Caco-2 (cell line): ENCODE data around the gene CDKL4. TPM values are rescaled to one million over a fixed set of nuclear protein-coding genes. Genes with fewer than 3 reads are reported as not detected.

Experiments
- BruUV-seq: library from RNA; stranded (reverse); fragments of 400-500 nt; replicated peaks from 2 replicates; lab custom pipeline; 2021; lab: Mats Ljungman, UMichigan
- CTCF ChIA-PET: fragments of 300-600 bp; sonication (Branson Sonifier 250); formaldehyde crosslinking; loops from one replicate; lab custom pipeline; 2022; ENCODE audit warnings: antibody characterized with exemption; lab: Charles Lee
- POLR2A ChIA-PET: fragments of 300-600 bp; sonication (Branson Sonifier 250); formaldehyde crosslinking; loops from one replicate; lab custom pipeline; 2022; ENCODE audit warnings: antibody characterized with exemption; lab: Charles Lee
- DNase-seq, 2 experiments: peaks; one replicate each; pipeline versions ENCODE4 v3.0.0 to v3.0.0-alpha.2; 2020 to 2022
- H3K27me3 ChIP-seq: replicated peaks from 2 replicates; pipeline ENCODE4 v1.6.0; 2011; ENCODE audit warnings: low read length; ENCODE audit not compliant: control insufficient read depth, insufficient read depth
- H3K36me3 ChIP-seq: 2 replicates; pipeline ENCODE4 v1.5.1; 2011; ENCODE audit warnings: low read length; ENCODE audit not compliant: control insufficient read depth, insufficient read depth
- H3K4me1 ChIP-seq: fragments of 250-450 bp; sonication (Bioruptor Pico); 2 replicates; pipeline ENCODE4 v1.5.1; 2020; ENCODE audit warnings: mild to moderate bottlenecking
- H3K4me3 ChIP-seq: 2 replicates; pipeline ENCODE4 v1.5.1; 2011; ENCODE audit warnings: low read depth, mild to moderate bottlenecking, control low read depth, low read length
- H3K9me3 ChIP-seq: fragments of 250-450 bp; sonication (Bioruptor Pico); 2 replicates; pipeline ENCODE4 v1.5.1; 2020; ENCODE audit warnings: mild to moderate bottlenecking, moderate library complexity
- H3K27ac Mint-ChIP-seq: one replicate; pipeline ENCODE4 v1.8.0; 2022; ENCODE audit warnings: mixed read lengths; ENCODE audit not compliant: unreplicated experiment
- H3K27me3 Mint-ChIP-seq: one replicate; pipeline ENCODE4 v1.8.0; 2022; ENCODE audit warnings: mixed read lengths; ENCODE audit not compliant: insufficient read depth, unreplicated experiment
- H3K36me3 Mint-ChIP-seq: one replicate; pipeline ENCODE4 v1.8.0; 2022; ENCODE audit warnings: mild to moderate bottlenecking, mixed read lengths; ENCODE audit not compliant: insufficient read depth, unreplicated experiment
- H3K4me1 Mint-ChIP-seq: one replicate; pipeline ENCODE4 v1.8.0; 2022; ENCODE audit warnings: low read depth, mixed read lengths; ENCODE audit not compliant: unreplicated experiment
- H3K4me3 Mint-ChIP-seq: one replicate; pipeline ENCODE4 v1.8.0; 2022; ENCODE audit warnings: mild to moderate bottlenecking, moderate library complexity, mixed read lengths; ENCODE audit not compliant: unreplicated experiment
- H3K9me3 Mint-ChIP-seq: one replicate; pipeline ENCODE4 v1.8.0; 2022; ENCODE audit warnings: mixed read lengths; ENCODE audit not compliant: unreplicated experiment
- intact Hi-C: fragments of 100-400 bp; cut with micrococcal nuclease; formaldehyde crosslinking; loops from one replicate; pipeline ENCODE4 v1.10.0; 2022; ENCODE audit not compliant: unreplicated experiment
- total RNA-seq: library from RNA; stranded (reverse); gene quantifications from 2 replicates; pipeline ENCODE4 v1.2.3, GENCODE V29; 2022
- TF ChIP-seq, protein P1 (sequence below), 2 experiments: fragments of 200-600 bp in 1 of 2; IDR thresholded peaks; 1 replicate in 1 of 2; 2 replicates in 1 of 2; pipeline versions ENCODE4 v1.5.1 to v1.8.0; 2011 to 2022; ENCODE audit warnings: antibody characterized with exemption in 1 of 2, control low read depth in 1 of 2, inconsistent platforms in 1 of 2, low read depth in 1 of 2, low read length in 1 of 2, mild to moderate bottlenecking in 1 of 2, moderate library complexity in 1 of 2; ENCODE audit not compliant: insufficient read depth in 1 of 2, severe bottlenecking in 1 of 2, unreplicated experiment in 1 of 2

The CDKL4 gene
- total RNA-seq, 1 experiment from 2014 or later = 1.4 TPM

DNA sequence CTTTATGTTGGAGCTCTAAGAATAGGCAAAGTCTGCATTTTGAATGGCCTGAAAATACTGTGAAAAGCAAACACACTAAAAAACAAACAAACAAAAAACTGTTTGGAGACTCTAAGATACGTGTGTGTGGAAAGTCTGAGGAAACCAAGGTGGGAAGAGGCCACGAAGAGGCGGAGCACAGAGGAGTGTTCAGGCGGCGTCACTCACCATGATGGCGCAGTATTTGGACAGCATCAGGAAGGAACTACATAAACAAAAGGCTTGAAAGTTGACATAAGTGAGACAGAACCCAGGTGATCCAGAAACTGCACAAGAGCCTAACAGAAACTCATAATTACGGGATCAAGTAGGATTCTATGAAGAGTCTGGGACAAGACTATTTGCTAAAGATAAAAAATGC, 72.1 kb downstream of the CDKL4 start:
- H3K4me1 Mint-ChIP-seq = no peaks in the 10 kb centered on the region
- intact Hi-C loops = no loop called here
- no peaks in the 10 kb centered on the region for H3K36me3 Mint-ChIP-seq
- BruUV-seq = no TSS peak
- POLR2A ChIA-PET = no interaction called here
- Histone ChIP-seq H3K4me1 (no peaks in the 10 kb centered on the region), H3K27me3 (no peaks in the 10 kb centered on the region), H3K36me3 (no peaks in the 10 kb centered on the region), H3K9me3 (no peaks in the 10 kb centered on the region), H3K4me3 (no peak overlapping the region)
- CTCF ChIA-PET = no interaction called here
- H3K27ac Mint-ChIP-seq = no peak overlapping the region
- no peaks in the 10 kb centered on the region for H3K27me3 Mint-ChIP-seq
- H3K4me3 Mint-ChIP-seq = no peak overlapping the region
- DNase-seq = no peak
- TF ChIP-seq, protein P1, sequence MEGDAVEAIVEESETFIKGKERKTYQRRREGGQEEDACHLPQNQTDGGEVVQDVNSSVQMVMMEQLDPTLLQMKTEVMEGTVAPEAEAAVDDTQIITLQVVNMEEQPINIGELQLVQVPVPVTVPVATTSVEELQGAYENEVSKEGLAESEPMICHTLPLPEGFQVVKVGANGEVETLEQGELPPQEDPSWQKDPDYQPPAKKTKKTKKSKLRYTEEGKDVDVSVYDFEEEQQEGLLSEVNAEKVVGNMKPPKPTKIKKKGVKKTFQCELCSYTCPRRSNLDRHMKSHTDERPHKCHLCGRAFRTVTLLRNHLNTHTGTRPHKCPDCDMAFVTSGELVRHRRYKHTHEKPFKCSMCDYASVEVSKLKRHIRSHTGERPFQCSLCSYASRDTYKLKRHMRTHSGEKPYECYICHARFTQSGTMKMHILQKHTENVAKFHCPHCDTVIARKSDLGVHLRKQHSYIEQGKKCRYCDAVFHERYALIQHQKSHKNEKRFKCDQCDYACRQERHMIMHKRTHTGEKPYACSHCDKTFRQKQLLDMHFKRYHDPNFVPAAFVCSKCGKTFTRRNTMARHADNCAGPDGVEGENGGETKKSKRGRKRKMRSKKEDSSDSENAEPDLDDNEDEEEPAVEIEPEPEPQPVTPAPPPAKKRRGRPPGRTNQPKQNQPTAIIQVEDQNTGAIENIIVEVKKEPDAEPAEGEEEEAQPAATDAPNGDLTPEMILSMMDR (IDR thresholded peaks at IDR 0.05; ENCODE audit: insufficient read depth in 1 of 2, low read depth in 1 of 2, low read length in 1 of 2, severe bottlenecking in 1 of 2, unreplicated experiment in 1 of 2) = no peak
- H3K9me3 Mint-ChIP-seq = no peaks in the 10 kb centered on the region

DNA sequence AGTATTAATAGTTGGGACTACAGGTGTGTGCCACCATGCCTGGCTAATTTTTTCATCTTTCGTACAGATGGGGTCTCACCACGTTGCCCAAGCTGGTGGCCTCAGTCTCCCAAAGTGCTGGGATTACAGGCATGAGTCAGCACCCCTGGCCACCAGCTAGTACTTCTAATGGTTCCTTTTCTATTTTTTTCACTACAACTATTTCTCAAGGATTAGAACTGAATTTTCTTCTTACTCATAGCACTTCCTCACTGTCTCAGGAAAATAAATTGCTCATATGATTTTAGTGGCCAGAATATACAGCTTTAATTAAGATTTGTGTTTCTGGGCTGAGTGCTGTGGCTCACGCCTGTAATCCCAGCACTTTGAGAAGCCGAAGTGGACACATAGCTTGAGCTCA, 79.7 kb downstream of the CDKL4 start:
- ChIA-PET CTCF (no interaction called here), POLR2A (no interaction called here)
- no peaks in the 10 kb centered on the region for H3K9me3 ChIP-seq
- BruUV-seq = no TSS peak
- Mint-ChIP-seq H3K27ac (no peak overlapping the region), H3K4me3 (no peak overlapping the region), H3K9me3 (no peaks in the 10 kb centered on the region), H3K4me1 (no peaks in the 10 kb centered on the region), H3K27me3 (no peaks in the 10 kb centered on the region), H3K36me3 (no peaks in the 10 kb centered on the region)
- H3K4me3 ChIP-seq = no peak overlapping the region
- TF ChIP-seq, protein P1 (IDR thresholded peaks at IDR 0.05; ENCODE audit: insufficient read depth in 1 of 2, low read depth in 1 of 2, low read length in 1 of 2, severe bottlenecking in 1 of 2, unreplicated experiment in 1 of 2) = no peak
- no peaks in the 10 kb centered on the region for H3K4me1 ChIP-seq
- no peaks in the 10 kb centered on the region for H3K27me3 ChIP-seq
- intact Hi-C loops = no loop called here
- no peaks in the 10 kb centered on the region for H3K36me3 ChIP-seq
- DNase-seq = no peak

- no TSS peak for BruUV-seq
- H3K9me3 ChIP-seq = no peaks in the 10 kb centered on the region
- H3K36me3 ChIP-seq = no peaks in the 10 kb centered on the region
- no peak overlapping the region for H3K4me3 ChIP-seq
- H3K4me1 ChIP-seq = no peaks in the 10 kb centered on the region
- Mint-ChIP-seq H3K36me3 (no peaks in the 10 kb centered on the region), H3K4me1 (no peaks in the 10 kb centered on the region), H3K27me3 (no peaks in the 10 kb centered on the region), H3K27ac (no peak overlapping the region), H3K9me3 (no peaks in the 10 kb centered on the region), H3K4me3 (no peak overlapping the region)
- intact Hi-C loops = no loop called here
- no peaks in the 10 kb centered on the region for H3K27me3 ChIP-seq
- CTCF ChIA-PET = no interaction called here
- DNase-seq = no peak
- TF ChIP-seq, protein P1 (IDR thresholded peaks at IDR 0.05; ENCODE audit: insufficient read depth in 1 of 2, low read depth in 1 of 2, low read length in 1 of 2, severe bottlenecking in 1 of 2, unreplicated experiment in 1 of 2) = no peak
- POLR2A ChIA-PET = interaction anchor here (1.4 kb wide), 1 partner anchor 40 kb away, joined by 4 read pairs; the partner anchor contains the start of gene SOS1
Measured at GRCh38 chr2:39160982-39161381, 82.8 kb downstream of the CDKL4 start.
